ENCODE measurements around the gene IFNK. TPM values are rescaled to one million over a fixed set of nuclear protein-coding genes. Genes with fewer than 3 reads are reported as not detected.

The IFNK gene
- total RNA-seq, 1 experiment from 2014 or later: not detected

DNA sequence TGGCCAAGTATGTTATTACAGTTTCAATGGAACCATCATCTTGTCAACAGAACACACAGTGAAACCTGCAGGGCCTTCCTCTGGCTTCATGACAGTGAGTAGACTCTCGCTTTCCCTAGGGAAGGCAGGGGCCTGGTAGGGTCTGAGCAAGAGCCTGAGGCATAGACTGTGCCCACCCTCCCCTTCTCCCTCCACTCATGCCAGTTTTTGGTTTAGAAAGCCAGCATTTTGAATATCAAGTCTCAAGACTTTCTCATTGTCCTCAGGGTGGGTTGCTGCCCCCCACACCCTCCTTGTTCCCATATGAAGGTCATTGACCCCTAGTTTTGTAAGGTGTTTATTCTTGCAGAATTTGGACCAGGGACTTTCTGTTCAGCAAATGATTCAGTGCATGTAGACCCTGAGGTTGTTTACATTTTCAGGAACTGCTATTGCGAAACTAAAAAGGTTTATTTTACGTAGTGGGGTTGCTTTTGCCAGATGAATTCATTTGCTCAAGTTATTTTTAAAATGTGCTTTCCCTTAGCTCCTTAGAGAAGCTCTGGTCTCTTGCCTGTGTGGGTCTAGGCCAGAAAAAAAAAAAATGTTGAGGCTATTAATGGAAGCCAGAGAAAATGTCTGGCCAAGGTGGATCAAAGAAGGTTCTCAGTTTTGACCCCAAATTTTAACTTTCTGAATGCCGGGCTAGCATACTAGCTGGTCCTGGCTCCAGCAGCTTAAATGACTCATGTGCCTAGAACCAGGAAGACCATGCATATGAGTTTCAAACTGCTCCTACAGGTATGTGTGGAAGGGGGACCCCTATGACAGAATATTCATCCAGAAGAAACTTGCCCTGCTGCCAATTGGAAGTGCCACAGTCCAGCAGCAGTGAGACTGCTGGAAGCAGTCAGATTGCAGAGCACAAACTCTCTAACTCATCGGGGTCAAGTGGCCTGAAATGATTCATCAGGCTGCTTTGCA lies 15.7 kb downstream of the IFNK start:
- no peak overlapping the region for H2AFZ ChIP-seq (ENCODE audit: low read depth, low read length, poor library complexity, severe bottlenecking)

More for the DNA sequence above, 15.7 kb downstream of the IFNK start:
- H3K9me2 ChIP-seq (ENCODE audit: insufficient read depth): no peaks in the 10 kb centered on the region
- intact Hi-C loops (cut with micrococcal nuclease): no loop called here
- H3K36me3 ChIP-seq (ENCODE audit: control insufficient read depth in 1 of 2, insufficient read depth in 2 of 2, low read length in 2 of 2): no peaks in the 10 kb centered on the region; a peak in 1 of 4 replicates
- no peaks in the 10 kb centered on the region for H3K27me3 ChIP-seq (ENCODE audit: insufficient read depth, low read length)
- H3K9ac ChIP-seq (ENCODE audit: low read length): no peak overlapping the region
- ChIA-PET CTCF (no interaction called here), RAD21 (ENCODE audit: low non-redundant PET in 1 of 2, low total read pairs in 2 of 2, uncharacterized antibody in 2 of 2, unreplicated experiment in 2 of 2) (no interaction called here), POLR2A (no interaction called here)
- DNase-seq (ENCODE audit: low read depth, low spot score) (no peak), ATAC-seq (no peak)
- H3K4me2 ChIP-seq (ENCODE audit: low read length): no peak overlapping the region
- no peaks in the 10 kb centered on the region for H3K9me3 ChIP-seq (ENCODE audit: control insufficient read depth in 1 of 2, insufficient read depth in 1 of 2, low read depth in 1 of 2, low read length in 2 of 2)
- H4K20me1 ChIP-seq (ENCODE audit: insufficient read depth): no peaks in the 10 kb centered on the region
- H3K4me3 ChIP-seq (replicated peaks in 1 of 2; ENCODE audit: low read depth in 1 of 2, low read length in 2 of 2): no peak overlapping the region
- H3K27ac ChIP-seq (ENCODE audit: low read depth, low read length): no peak overlapping the region
- no peaks in the 10 kb centered on the region for H3K79me2 ChIP-seq (ENCODE audit: insufficient read depth, low read length)
- BruUV-seq (replicated peaks): no TSS peak
- no peak for TF ChIP-seq POLR2AphosphoS5 (IDR thresholded peaks at IDR 0.05; ENCODE audit: low read depth, low read length)
- TF ChIP-seq SRF (IDR thresholded peaks at IDR 0.05; ENCODE audit: low read depth): no peak
- TF ChIP-seq, protein P1, sequence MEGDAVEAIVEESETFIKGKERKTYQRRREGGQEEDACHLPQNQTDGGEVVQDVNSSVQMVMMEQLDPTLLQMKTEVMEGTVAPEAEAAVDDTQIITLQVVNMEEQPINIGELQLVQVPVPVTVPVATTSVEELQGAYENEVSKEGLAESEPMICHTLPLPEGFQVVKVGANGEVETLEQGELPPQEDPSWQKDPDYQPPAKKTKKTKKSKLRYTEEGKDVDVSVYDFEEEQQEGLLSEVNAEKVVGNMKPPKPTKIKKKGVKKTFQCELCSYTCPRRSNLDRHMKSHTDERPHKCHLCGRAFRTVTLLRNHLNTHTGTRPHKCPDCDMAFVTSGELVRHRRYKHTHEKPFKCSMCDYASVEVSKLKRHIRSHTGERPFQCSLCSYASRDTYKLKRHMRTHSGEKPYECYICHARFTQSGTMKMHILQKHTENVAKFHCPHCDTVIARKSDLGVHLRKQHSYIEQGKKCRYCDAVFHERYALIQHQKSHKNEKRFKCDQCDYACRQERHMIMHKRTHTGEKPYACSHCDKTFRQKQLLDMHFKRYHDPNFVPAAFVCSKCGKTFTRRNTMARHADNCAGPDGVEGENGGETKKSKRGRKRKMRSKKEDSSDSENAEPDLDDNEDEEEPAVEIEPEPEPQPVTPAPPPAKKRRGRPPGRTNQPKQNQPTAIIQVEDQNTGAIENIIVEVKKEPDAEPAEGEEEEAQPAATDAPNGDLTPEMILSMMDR (IDR thresholded peaks at IDR 0.05 in 2 of 3, conservative IDR thresholded peaks at IDR 0.05 in 1 of 3; ENCODE audit: borderline replicate concordance in 1 of 3, insufficient read depth in 1 of 3, low read depth in 2 of 3, low read length in 2 of 3): no peak
- TF ChIP-seq SP1 (IDR thresholded peaks at IDR 0.05; ENCODE audit: low read depth): no peak
- no peak for TF ChIP-seq RAD21 (IDR thresholded peaks at IDR 0.05; ENCODE audit: low read depth)
- TF ChIP-seq, protein P2, sequence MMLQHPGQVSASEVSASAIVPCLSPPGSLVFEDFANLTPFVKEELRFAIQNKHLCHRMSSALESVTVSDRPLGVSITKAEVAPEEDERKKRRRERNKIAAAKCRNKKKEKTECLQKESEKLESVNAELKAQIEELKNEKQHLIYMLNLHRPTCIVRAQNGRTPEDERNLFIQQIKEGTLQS (IDR thresholded peaks at IDR 0.05): no peak
- no peak for TF ChIP-seq ELF1 (IDR thresholded peaks at IDR 0.05; ENCODE audit: borderline replicate concordance, low read depth)
- no peaks in the 10 kb centered on the region for H3K4me1 ChIP-seq (ENCODE audit: control insufficient read depth in 1 of 2, insufficient read depth in 2 of 2, low read length in 2 of 2)
